Measurements from ENCODE around the gene DDA1.
A peak's percentile ranks its signal among the peaks of the same experiment; 100 is the strongest.

DDA1 gene

DNA sequence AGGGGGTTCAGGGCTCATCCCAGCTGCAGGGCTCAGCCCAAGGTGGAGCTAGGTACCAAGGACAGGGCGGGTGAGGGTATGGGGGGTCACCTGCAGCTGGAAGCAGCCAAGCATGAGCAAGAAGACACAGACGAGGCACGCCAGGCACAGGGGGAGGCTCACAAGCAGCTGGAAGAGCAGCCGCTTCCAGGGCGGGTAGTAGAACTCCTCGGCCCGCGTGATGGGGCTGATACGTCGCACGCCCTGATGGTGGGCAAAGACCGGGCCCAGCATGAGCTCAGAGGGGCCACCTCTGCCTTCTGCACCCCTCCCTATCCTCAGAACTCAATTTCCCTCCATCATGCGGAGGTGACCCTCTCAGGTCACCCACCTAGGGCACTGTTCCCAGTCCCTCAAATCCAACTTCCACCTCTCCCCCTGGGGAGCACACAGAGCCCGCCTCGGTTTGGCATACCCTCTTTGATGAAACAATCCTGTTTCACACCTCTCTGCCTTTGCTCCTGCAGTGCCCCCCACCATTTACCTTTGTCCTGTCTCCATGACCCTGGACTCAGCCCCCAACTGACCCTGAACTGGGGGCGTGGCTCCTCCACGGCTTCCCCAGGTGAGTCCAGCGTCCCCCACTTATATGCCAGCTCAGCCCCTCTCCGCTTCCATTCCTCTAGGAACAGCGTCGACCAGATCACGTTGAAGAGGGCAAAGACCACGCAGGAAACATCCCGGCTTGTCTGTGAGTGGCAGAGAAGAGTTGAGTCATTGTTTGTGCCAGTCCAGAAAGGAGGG lies 21.1 kb downstream of the DDA1 start:
- no peak for DNase-seq

DNA sequence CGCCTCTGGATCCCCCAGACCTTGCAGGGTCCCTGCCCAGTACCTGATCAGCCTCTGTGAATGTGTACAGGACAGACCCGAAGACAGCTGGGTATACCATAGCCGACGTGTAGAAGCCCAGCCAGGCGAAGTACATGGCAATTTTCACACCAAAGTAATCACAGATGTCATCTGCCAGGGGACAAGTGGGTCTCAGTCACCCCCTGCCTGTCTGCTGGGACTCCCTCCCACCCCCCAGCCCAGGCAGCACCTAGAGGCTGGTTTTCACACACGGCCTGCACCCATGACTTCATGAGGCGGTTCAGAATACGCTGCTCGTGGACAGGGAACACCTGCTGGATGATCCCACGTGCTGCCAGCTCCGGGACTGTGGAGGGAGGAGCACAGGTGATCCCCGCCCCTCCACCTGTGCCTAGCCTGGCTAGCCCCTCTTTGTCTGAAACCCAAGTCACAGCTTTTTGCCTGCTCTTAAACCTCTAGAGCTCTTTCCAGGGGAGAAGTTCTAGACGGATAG lies 21.7 kb downstream of the DDA1 start:
- no peak for DNase-seq

DNA sequence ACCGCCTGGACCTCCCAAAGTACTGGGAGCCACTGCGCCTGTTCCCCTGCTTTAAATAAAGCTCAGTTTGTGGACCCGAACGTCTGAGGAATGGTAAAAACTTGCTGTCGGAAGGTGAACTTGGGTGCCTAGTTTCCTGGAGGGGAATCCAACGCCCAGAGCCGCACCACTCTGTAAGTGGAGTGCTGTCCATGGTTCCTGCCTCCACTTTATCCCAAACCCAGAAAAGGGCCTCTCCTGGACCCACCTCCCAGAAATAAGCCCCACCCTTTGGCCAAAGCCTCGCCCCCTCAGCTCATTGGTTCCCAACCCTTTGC lies 23.0 kb downstream of the DDA1 start:
- DNase-seq, result no peak

DNA sequence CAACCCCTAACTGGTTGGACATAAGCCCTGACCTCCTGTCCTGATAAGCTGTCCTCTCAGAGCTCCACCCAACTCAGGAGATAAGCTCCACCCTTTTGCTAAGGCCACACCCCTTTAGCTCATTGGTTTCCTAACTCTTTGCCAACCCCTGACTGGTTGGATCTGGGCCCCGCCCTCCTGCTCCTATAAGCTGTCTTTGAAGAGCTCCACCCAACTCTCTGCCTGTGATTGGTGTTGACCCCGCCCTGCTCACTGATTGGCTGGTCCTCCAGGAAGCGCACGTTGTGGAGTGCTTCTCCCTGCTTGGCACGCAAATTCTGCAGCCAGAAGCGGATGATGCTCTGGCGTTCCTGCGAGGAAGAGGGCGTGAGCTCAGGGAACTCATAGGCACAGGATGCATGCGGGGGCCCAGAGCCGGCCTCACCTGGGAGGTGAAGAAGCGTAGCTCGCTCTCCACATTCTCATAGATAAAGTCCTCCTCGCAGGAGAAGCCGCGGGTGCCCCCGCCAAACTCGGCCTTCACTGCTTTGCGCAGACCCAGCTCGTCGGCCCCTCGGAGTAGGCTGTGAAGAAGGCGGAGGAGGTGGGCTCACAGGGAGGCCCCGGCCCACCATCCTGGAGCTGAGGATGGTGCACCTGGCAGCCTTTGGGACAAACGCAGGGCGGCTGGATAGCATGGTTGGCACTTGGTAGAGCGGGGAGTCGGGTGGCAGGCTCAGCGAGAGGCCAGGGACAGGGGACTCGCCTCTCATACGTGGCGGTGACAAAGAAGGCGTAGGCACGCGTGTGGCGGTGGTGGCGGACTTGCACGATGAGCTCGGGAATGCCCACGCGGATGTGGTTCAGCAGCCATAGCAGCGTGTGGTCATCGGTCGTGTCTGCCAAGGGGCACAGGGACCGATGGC lies 23.6 kb downstream of the DDA1 start:
- peak; percentile 89 for DNase-seq

DNA sequence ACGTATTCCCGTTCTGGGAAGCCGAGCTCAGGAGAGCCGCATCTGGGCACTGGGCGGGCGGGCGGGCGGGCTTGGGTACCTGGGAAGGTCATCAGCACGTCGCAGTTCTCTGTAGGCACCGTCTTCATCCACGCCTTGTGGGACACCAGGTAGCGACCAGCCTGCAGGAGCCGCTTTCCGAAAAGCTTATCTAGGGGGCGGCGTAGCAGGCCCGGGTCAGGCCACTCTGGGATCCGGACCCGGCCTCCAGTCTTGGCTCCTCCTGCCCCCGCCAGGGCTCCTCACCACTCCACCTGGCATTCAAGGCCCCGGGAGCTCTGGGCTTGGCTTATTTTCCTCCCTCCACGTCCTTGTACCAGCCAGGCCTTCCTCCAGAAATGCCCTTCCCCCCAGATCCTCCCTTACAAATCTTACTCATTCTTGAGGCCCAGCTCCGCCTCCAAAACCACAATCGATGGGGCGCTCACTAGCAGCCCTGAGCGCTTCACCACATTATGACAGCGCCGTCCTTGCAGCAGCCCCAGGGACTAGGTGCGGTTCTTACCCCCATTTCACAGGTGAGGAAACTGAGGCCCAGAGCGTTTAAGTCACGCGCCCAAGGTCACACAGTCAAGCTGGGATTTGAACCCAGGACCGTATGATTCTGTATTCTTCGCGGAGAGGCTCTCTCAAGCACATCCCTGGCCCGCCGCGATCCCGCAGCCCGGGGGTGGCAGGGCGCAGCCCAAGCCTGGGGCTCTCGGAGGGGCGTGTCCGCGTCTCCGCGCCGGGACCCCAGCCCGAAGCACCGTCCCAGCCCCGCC lies 24.4 kb downstream of the DDA1 start:
- peak; percentile 94 for DNase-seq

DNA sequence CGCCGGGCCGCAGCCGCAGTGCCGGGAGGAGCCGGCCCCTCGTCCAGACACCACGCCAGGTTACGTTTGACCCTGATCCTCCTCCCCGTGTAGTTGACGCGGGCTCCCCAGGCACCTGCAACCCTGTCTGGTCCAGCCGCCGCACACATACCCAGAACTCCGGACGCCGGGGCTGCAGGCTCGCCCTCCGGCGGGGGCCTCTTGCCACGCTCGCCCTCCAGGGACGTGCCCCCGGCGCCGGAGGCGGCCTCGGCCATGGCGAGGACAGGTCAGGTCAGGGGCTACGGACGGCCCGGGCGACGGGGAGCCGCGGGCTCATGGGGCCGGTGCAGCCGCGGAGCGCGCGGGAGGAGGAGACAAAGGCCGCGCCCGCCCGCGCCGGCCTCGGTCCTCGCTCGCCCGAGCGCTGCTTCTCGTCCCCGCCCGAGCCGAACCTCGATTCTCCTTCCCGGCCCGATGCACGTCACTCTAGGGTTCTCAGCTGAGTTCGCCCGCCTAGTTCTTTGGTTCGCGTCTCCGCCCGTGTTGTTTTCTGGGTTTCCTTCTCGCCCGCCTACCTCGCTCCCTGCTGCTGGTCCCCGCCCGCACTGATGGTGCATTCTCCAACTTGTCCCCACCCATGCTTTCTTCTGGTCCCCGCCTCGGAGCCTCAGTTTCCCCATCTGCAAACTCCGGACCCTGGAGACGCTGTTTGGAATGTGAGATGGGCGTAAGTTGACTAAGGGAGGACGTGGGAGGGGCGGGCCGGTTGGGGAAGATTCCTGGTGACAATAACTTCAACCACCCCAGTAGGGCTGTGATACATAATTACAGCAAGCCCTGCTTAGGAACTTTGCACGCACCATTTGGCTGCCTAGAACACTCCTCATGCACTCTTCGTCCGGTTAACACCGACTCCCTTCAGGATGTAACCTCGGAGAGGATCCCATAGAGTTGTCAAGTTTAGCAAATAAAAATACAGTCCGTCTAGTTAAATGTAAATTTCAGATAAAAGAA lies 25.3 kb downstream of the DDA1 start, which contains the start of gene ANO8:
Gene ANO8, minus strand, starts transcription at position 442 of the 996 bp plus-strand sequence. Its CDS starts 185 bp downstream, at position 257.
- DNase-seq, result peak; percentile 97

DNA sequence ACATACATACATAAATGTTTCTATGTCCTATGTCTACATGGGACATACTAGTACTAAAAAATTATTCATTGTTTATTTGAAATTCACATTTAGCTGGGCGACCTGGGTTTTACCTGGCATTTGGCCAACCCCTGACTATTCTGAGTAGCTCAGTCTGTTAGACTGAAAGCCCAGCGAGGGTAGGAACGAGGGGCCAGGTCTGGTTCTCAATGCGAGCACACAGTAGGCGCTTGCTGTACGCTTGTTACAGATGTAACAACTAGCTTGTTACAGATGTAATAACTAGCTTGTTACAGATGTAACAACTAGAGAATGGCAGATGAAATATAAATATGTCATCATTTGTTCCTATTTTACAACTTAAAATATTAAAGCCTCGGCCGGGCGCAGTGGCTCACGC lies 26.2 kb downstream of the DDA1 start:
- DNase-seq, result no peak

DNA sequence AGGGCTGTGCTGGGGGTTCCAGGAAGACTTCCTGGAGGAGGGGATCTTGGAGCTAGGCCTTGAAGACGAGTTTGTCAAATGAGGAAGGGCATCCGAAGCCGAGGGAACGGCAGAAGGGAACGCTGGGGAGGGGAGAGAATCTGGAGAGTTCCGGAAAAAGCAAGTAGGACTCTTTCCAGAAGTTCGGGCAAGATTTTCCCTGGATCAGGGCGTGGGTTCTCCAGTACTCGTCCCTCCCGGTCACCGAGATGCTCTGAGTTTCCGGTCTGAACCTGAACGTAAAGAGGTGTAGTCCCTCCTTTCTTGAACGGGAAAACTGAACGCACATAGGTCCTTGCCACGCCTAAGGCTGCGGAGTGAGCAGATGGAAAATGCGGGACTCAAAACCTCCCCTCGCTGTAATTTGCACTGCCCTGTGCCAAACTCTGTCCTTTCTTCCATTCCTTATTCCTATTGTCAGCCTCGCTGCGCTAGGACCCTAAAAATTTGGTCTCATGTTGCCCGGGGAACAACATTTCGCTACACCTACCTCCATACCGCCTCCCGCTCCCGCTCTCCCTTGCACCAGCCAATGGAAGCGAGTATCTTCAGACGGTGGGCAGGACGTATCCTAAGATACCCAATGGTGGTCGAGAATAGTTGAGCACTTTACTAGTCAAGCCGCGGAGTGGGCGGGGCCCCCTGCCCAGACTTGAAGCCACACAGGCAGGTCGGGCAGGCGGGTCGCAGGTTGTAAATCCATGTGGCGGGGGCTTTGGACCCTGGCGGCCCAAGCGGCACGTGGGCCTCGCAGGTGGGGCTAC lies 27.7 kb downstream of the DDA1 start, which contains the start of gene GTPBP3:
Gene GTPBP3, plus strand, starts transcription at position 682 of the 803 bp plus-strand sequence. Its CDS starts 59 bp downstream, at position 741.
- peak; percentile 100 for DNase-seq

DNA sequence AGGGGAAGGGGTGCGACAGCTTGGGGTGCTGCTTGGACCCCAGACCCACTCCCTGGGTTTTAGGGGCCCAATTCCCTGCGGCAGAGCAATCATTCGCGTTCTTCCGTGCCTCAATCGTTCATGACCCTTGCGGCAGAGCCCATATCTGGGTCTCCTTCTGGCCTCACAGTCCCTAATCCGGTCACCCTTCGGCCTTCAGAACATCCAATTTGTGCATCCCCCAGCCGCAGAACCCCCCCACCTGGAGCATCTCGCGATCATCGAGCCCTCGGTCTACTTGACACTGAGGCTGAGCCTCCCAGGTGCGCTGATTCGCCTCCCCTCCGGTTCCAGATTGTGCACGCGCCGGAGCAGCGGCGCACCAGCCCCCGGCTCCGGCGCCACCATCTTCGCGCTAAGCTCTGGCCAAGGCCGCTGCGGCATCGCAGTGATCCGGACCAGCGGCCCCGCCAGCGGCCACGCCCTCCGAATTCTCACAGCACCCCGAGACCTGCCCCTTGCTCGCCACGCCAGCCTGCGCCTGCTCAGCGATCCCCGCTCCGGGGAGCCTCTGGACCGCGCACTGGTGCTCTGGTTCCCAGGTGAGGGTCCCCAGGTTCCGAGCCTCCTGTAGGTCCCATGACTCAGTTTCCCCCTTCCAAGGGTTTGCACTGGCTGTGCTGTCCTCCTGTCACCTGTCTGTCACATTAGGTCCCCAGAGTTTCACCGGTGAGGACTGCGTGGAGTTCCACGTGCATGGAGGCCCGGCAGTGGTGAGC lies 28.5 kb downstream of the DDA1 start:
- DNase-seq, result peak; percentile 83

DNA sequence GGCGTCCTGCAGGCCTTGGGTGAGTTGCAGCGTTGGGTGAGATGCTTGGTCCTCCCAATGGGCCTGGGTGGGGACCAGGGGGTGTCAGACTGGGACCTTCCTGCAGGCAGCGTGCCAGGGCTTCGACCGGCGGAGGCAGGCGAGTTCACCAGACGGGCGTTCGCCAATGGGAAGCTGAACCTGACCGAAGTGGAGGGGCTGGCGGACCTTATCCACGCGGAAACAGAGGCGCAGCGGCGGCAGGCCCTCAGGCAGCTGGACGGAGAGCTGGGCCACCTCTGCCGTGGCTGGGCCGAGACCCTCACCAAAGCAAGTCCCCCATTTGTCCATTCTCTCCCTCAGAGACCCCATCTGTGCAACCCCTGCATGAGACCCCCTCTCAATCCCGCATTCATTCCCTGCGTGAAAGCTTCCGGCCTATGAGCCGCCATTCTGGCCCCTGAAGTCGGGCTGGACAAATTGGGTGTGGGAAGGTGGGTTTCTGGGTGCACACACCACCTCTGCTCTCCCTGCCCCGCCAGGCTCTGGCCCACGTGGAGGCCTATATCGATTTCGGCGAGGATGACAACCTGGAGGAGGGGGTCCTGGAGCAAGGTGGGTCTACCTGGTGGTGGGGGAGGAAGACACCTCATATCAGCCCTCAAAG lies 29.2 kb downstream of the DDA1 start:
- no peak for DNase-seq

DNA sequence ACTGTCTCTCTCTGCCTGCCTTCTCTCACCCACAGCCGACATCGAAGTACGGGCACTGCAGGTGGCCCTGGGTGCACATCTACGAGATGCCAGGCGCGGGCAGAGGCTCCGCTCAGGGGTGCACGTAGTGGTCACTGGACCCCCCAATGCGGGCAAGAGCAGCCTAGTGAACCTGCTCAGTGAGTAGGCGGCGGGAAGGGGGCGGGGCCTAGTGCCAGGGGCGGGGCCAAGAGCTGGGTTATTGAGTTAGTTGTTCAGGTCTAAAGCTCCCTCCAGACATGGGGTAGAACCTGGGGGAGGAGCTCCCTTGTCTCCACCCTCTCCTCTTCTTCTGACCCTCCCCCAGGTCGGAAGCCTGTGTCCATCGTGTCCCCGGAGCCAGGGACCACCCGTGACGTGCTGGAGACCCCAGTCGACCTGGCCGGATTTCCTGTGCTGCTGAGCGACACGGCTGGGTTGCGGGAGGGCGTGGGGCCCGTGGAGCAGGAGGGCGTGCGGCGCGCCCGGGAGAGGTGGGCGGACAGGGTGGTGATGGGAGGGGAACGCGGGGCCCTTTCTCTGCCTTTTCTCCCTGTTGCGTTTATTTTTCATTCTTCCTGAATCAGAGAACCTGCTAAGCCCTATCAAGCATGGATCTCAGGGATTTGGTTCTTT lies 29.9 kb downstream of the DDA1 start:
- peak; percentile 57 for DNase-seq

DNA sequence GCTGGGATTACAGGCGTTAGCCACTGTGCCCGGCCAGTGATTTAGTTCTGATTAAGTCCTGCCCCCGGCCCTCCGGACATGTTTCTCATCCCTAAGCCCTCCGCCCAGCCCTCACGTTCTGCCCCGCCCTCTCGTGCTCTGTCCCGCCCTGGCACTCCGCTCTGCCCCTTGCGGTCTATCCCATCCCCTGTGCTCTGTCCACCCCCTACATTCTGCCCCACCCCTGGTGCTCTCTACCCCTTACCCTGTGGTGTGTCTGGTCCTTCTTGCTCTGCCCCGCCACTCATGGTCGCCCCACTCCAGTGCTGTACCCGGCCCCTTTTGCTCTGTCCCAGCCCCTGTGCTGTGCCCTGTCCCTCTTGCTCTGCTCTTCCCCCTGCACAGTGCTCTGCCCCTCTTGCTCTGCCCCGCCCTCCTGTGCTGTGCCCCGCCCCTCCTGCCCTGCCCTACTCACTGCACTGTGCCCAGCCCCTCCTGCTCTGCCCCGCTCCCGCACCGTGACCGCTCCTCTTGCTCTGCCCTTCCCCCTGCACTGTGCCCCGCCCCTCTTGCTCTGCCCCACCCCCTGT lies 31.0 kb downstream of the DDA1 start:
- peak; percentile 75 for DNase-seq

DNA sequence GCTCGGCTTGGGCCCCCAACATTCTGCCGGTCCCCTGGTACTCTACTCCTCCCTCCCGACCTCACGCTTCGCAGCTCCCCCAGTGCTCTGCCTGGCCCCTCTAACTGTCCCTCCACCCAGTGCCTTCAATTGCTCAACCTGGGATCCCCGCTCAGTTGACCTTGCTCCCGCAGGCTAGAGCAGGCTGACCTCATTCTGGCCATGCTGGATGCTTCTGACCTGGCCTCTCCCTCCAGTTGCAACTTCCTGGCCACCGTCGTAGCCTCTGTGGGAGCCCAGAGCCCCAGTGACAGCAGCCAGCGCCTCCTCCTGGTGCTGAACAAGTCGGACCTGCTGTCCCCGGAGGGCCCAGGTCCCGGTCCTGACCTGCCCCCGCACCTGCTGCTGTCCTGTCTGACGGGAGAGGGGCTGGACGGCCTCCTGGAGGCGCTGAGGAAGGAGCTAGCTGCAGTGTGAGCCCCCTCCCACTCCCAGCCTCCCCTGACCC lies 31.6 kb downstream of the DDA1 start:
- DNase-seq, result no peak

DNA sequence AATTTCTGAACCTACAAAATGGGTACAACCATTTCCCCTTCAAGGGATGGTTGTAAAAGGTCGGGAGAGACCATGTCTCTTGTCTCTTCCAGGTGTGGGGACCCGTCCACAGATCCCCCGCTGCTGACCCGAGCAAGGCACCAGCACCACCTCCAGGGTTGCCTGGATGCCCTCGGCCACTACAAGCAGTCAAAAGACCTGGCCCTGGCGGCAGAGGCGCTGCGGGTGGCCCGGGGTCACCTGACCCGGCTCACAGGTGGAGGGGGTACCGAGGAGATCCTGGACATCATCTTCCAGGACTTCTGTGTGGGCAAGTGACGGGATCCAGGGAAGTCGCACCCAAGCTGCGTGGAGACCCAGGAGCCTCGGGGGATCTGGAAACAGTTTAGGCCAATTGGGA lies 32.0 kb downstream of the DDA1 start:
- no peak for DNase-seq

DNA sequence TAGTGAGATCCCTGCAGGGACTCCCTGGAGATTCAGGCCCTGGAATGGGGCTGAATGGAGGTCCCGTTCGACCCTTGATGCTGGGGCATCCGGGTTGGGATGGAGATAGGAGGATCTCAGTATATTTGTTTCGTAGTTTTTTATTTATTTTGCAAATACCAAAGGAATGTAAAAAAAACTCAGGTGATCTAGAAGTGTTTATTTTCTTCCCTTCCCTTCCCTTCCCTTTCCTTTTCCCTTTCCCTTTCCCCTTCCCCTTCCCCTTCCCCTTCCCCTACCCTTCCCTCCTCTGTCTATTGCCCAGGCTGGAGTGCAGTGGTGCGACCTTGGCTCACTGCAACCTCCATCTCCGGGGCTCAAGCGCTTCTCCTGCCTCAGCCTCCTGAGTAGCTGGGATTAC lies 32.5 kb downstream of the DDA1 start:
- no peak for DNase-seq

DNA sequence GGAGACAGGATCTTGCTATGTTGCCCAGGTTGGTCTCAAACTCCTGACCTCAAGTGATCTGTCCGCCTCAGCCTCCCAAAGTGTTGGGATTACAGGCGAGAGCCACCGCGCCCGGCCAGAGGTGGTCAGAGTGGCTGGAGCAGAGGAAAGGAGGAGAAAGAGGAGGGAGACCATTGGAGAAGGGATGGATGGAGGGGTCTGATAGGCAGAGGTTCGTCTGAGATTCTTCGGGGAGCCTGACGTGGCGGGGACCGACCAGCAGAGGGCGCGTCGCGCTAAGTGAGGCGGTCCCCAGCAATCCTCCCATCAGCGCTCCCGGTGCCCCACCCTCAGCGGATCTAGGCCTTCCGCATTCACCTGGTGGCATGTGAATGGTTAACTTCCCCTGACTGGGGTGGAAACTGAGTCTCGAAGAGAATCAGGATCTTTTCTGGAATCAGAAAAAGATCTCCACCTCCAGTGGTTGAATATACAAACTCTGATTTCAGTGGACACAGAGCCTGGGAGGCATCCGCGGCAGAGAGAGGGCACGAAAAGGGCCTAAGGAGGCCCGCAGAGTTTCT lies 36.8 kb downstream of the DDA1 start:
- DNase-seq, result peak; percentile 83

DNA sequence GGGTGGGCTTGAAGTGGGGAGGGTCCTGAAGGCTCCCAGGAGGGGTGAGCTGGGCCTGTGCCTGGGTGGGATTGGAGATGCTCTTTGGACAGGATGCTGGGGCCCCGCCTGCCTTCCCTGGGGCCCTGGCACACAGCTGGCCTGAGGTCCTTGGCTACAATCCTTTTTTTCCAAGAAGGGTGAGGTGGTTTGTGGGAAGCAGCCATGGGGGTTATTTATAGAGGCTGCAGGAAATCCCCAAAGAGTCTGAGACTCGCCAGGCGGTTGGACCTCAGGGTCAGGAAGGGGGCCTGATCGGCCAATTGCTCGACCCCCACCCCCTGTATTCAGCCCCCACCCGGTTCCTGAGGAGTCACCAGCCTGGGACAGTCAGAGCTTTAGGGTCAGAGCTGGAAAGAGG lies 38.0 kb downstream of the DDA1 start:
- no peak for DNase-seq

DNA sequence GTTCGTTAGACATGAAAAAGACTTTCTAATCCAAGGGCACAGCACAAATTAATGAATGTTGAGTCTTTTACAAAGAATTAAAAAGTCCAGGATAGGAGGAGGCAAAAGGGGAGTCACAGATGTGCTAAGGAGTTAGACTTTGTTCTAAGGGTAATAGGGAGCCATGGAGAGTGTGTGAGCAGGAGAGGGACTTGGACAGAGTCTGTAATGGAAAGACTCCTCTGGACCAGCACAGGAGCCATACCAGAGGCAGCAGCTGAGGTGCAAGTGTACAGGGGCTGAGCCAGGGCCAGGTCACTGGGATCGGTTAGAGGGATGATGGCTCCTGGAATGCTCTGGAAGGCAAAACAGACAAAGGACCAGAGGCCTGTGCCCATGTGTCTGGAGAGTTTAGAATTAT lies 38.5 kb downstream of the DDA1 start:
- DNase-seq, result no peak
